NCI-H2171 (cell line): ENCODE results near the gene SNX30.

Source experiments
- DNase-seq: peaks from one replicate; lab custom pipeline; 2025; lab: John Stamatoyannopoulos, UW

The SNX30 gene

GRCh38 chr9:112783551-112783954 lies 33.0 kb downstream of the SNX30 start:
- DNase-seq: no peak

GRCh38 chr9:112784020-112784785 lies 33.6 kb downstream of the SNX30 start:
- peak; percentile 63 for DNase-seq

GRCh38 chr9:112785986-112786385 lies 35.4 kb downstream of the SNX30 start:
- DNase-seq: no peak

DNA sequence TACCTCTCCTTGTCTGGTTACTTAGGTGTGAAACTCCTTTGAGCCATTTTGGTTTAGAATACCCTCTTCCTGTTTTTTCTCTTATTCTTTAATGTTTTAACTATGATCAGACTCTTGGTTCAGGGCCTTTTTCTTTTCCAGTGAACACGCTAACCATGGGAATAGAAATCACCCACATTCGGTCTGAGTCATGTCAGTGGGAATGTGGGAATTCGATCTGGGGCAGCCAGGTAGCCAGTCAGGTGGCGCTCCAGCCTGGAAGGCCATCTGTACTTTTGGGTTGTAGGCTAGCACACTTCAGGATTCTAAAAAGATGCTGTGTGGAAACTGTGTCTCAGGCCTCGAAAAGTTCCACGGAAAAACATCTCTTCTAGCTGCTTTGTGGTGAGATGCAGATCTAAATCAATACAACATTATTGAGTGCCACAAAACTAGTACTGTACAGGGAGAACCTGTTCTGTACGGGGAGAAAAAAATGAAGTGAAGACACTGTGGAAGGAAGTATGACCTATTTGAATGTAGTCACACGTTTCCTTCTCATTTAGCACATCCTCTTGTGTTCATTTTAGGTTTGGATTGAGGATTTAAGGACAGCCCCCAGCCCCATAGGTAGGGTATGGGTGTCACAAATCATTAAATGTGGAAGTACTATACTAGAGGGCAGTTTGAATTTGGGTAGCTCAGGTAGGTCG lies 36.4 kb downstream of the SNX30 start:
- no peak for DNase-seq

GRCh38 chr9:112787978-112788377 lies 37.4 kb downstream of the SNX30 start:
- no peak for DNase-seq

- DNase-seq: no peak
Observed at GRCh38 chr9:112789473-112789872, 38.9 kb downstream of the SNX30 start.

GRCh38 chr9:112789891-112790774 lies 39.6 kb downstream of the SNX30 start:
- DNase-seq: no peak

DNA sequence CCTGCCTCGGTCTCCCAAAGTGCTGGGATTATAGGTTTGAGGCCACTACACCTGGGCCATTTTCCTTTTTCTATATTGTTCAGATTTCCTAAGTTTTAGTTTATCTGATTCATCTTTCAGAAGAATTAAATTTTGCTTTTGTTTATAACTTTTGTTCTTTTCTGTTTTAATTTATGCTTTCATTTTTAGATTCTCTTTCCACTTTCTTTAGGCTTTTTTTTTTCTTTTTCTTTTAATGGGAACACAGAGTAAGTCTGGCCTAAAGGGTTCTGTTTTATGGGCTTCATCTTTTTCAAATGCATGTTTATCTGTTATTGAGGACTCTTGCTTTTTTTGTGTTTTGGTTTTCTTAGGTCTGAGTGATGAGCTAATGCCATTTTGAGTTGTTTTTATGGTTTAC lies 42.1 kb downstream of the SNX30 start:
- DNase-seq: no peak

DNA sequence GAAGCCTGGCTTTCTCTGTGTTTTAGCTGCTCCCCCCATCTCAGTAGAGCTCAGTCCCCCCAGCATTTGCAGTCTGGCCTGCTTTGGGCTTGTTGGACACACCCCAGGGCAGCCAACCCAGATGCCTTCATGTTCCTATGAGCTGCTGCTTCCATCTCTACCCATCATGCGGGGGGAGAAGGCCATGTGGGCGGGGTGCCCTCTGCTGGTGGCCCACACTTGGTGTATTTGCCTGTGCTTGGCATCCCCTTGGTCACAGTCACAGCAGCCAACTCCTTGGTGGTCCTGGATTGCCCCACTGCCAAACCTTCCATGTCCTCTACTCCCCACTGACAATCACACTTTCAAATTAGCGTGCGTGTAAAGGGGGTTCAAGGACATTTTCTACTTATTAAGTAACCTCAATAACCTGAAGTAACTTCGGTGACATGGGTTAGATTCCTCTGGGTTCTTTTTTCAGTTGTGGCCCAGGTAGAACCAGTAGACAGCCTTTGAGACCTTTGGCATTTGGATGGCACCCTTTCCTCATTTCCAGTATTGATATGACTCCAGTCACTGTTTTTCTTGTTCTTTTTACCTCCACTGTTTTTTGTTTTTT lies 42.8 kb downstream of the SNX30 start:
- DNase-seq: no peak

- DNase-seq: no peak
Observed at GRCh38 chr9:112794731-112795130, 44.2 kb downstream of the SNX30 start.

- DNase-seq: no peak
Observed at GRCh38 chr9:112795921-112796320, 45.4 kb downstream of the SNX30 start.

- no peak for DNase-seq
Observed at GRCh38 chr9:112796485-112796884, 45.9 kb downstream of the SNX30 start.

DNA sequence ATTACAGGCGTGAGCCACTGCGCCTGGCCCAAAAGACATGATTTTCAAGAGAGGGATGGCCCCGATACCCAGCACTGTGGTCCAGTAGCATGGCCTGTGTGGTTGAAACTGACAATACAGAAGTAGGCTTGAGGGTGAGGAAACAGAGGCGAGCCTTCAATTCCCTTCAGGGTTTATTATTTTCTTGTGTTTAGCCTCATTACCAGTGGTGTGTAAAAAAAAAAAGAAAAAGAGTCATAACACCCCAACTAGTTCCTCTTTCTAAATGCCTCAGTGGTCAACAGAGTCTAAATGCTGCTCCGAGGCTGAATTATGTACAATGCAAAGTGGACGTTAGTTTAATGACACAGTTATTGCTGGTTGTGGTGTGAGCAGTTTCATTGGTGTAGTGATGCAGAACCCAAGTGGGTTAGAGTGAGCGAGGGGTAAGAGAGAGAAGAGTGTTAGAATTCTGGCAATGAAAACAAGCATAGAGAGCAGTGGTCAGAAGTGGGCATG lies 58.8 kb downstream of the SNX30 start:
- DNase-seq: no peak

DNA sequence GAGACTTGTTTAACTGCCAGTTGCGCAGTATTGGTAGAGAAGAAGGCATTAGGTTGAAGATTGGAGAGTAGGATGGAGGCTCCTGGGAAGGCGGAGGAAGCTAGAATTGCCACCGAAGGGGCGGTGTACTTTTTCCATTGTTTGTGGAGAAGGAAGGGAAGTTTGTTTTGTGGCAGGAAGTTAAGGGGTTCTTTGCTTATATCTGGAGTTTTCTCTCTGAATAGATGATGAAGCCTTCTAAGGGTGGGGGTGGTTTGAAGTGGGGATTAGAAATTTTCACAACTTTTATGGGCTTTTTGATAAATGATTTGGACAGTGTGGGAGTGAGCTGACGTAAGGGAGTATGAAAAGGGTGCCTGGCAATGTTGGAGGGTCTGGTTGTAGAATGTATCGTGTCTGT lies 59.3 kb downstream of the SNX30 start:
- DNase-seq: no peak

DNA sequence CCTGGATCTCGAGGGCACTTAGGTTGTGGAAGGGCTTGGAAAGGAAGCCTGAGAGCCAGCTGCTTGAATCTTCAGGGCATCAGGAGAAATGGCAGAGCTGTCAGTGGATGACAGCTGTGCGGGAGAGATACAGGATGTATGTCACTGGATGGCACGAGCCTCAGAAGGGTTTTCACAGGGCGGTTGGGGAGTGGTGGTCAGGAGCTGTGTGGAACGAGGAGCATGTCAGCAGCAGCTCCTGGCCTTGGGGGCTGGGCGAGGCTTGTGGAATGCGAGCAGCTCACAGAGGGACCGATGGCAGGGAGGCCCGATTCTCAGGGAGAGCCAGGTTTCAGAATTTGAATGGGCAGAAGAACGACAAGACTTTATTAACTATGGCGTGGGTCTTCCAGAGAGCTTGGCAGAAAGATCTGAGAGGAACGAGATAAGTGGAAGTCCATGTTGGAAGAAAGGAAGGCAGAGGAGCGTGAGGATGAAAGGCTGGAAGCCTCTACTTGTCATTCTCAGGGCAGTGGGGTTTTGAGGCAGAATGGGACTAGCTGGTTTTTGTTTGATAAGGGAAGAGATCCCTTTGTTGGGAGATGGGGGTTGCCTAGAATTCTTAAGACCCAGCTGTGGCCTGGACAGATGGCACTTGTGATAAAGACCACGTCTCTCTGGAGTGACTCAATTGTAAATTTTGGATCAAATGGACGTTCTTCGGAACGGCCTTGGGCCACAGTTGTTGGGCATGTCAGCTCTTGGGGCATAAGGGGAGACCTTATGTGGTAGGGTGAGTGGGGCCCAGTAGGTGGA lies 60.3 kb downstream of the SNX30 start:
- DNase-seq: no peak

GRCh38 chr9:112811518-112811917 lies 61.0 kb downstream of the SNX30 start:
- DNase-seq: no peak

DNA sequence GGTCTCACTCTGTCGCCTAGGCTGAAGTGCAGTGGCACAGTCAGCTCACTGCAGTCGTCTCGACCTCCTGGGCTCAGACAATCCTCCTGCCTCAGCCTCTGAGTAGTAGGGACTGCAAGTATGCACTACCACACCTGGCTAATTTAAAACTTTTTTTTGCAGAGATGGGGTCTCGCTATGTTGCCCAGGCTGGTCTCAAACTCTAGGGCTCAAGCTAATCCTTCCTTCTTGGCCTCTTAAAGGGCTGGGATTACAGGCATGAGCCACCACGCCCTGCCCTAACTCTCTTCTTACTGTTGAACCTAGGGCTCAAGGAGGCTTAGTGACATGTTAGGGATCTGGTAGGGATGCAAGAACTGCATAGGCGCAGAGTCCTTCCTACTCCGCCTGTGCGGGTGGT lies 65.3 kb downstream of the SNX30 start:
- no peak for DNase-seq

DNA sequence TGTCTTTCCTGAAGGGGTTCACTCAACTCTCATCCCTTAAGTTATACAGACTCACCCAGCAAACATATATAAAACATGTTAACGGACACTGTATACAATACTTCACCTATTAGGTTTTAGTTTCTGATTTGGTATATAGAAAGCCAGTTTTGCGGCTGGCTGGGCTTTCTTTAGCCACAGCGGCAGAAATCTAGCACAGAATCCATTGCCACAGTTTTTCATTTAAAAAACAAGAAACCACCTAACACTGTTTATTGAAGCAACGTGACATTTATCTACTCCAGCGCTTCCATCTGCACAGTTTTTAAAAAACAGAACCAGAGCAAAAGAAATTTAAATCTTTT lies 67.3 kb downstream of the SNX30 start:
- no peak for DNase-seq

DNA sequence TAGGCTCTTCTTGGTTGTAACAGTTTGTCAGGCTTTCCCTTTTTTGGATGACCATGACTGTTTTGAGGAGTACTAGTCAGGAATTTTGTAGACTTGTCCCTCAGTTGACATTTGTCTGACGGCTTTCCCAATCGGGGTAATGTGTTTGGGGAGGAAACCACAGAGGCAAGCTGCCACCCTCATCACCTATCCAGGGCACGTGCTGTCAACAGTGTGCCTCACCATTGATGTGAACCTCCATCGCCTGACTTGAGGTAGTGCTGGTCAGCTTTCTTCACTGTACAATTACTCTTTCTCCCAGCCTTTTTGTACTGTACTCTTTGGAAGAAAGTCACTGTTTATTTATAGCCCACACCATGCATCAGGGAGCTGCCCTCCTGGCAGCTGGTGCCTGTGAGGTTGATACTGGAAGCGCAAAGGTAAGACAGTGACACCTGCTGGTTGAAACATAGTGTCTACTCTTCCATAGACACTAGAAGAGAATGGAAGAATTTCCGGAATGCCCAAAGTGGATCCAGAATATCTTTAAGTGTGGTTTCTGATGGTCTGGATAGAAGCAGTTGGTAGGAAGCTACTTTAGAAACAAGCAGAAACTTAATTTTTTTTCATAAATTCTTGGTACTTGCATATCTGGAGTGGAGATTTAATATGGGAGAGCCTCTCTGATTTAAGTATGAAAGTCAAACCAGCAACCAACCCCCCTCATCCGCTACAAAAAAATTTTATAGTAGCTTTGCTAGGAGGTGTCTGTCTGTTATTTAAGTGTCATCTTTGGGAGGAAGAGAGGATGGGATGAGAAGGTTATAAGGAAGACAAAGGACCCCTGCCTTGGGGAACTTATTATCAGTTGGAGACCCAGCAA lies 69.3 kb downstream of the SNX30 start:
- peak; percentile 48 for DNase-seq

DNA sequence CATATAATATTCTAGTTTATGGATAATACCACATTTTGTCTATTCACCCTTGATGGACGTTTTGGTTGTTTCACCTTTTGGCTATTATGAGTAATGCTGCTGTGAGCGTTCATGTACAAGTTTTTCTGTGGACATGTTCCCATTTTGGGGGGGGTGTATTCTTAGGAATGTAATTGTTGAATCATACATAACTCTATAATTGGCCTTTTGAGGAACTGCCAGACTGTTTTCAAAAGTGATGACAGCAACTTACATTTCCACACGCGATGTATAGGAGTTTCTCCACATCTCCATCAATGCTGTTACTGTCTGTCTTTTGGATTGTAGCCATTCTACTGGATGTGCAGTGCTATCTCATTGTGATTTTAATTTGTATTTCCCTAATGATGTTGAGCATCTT lies 70.3 kb downstream of the SNX30 start:
- DNase-seq: no peak
